ENCODE measurements around the gene FHIP2A. TPM values are rescaled to one million over a fixed set of nuclear protein-coding genes. Genes with fewer than 3 reads are reported as not detected.

FHIP2A gene
- total and polyA plus RNA-seq, 4 donors, result 26.8 to 46.4 (median 27.6) TPM

GRCh38 chr10:114868870-114869519, 47.4 kb downstream of the FHIP2A start:
- H3K27me3 ChIP-seq (ENCODE audit: control insufficient read depth, insufficient read depth, low read length), result no peaks in the 10 kb centered on the region
- H3K4me1 ChIP-seq (ENCODE audit: control insufficient read depth, insufficient read depth, low read length), result no peaks in the 10 kb centered on the region
- no CpG with 5 or more reads among the region's 1 CpG for WGBS (ENCODE audit: insufficient coverage)
- no peak overlapping the region for H3K4me3 ChIP-seq (ENCODE audit: low read depth, low read length)
- H3K9me3 ChIP-seq (ENCODE audit: control insufficient read depth, insufficient read depth, low read length), result no peaks in the 10 kb centered on the region
- H3K27ac ChIP-seq (ENCODE audit: low read depth, low read length), result no peak overlapping the region
- DNase-seq (ENCODE audit: low read depth in 4 of 6, low spot score in 6 of 6), result peak in 1 of 6 donors; percentile 73
- no peaks in the 10 kb centered on the region for H3K36me3 ChIP-seq (ENCODE audit: control insufficient read depth, insufficient read depth, low read length)

DNA sequence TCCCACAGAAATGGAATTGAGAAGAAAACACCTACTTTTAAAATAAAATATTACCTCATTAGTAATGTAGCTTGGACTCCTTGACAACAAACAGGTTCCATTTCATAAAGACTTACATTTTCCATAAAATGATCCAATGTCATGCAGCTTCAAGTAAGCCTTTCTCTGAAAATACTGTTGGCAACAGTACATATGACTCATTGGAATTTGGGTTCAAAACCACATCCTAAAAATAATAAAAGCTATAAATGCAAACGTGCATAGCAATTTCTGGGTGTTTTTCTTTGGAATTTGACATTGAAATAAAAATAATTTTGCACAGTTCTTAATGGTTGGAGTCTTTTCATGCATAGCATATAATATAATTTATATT, 47.9 kb downstream of the FHIP2A start:
- peak in 1 of 6 donors; percentile 10 for DNase-seq (ENCODE audit: low read depth in 4 of 6, low spot score in 6 of 6)
- WGBS (ENCODE audit: insufficient coverage), result no CpG with 5 or more reads among the region's 1 CpG
- Histone ChIP-seq H3K36me3 (ENCODE audit: control insufficient read depth, insufficient read depth, low read length) (no peaks in the 10 kb centered on the region), H3K27me3 (ENCODE audit: control insufficient read depth, insufficient read depth, low read length) (no peaks in the 10 kb centered on the region), H3K4me3 (ENCODE audit: low read depth, low read length) (no peak overlapping the region), H3K4me1 (ENCODE audit: control insufficient read depth, insufficient read depth, low read length) (no peaks in the 10 kb centered on the region), H3K9me3 (ENCODE audit: control insufficient read depth, insufficient read depth, low read length) (no peaks in the 10 kb centered on the region), H3K27ac (ENCODE audit: low read depth, low read length) (no peak overlapping the region)

DNA sequence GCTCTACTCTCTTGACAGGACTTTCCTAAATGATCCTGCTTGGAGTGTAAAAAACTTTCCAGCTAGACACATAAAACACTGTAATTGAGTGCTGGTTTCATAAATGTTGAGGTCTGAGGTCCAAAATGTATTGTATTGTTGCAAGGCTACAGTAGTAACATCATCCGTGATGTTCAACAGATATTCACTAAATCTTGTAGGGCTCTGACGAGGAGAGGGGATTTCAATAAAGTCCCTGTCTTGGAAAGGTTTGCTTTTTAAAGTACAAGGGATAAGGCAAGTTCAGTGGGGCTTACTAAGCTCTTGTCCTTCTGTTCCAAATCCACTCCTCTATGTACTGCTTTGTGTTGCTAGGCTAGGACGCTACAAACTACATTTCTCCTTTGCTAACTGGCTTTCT, 48.9 kb downstream of the FHIP2A start:
- no peaks in the 10 kb centered on the region for H3K36me3 ChIP-seq (ENCODE audit: control insufficient read depth, insufficient read depth, low read length)
- no CpG with 5 or more reads among the region's 3 CpGs for WGBS (ENCODE audit: insufficient coverage)
- no peak overlapping the region for H3K27ac ChIP-seq (ENCODE audit: low read depth, low read length)
- H3K4me3 ChIP-seq (ENCODE audit: low read depth, low read length), result no peak overlapping the region
- H3K9me3 ChIP-seq (ENCODE audit: control insufficient read depth, insufficient read depth, low read length), result no peaks in the 10 kb centered on the region
- peak in 1 of 6 donors; percentile 40 for DNase-seq (ENCODE audit: low read depth in 4 of 6, low spot score in 6 of 6)
- no peaks in the 10 kb centered on the region for H3K27me3 ChIP-seq (ENCODE audit: control insufficient read depth, insufficient read depth, low read length)
- H3K4me1 ChIP-seq (ENCODE audit: control insufficient read depth, insufficient read depth, low read length), result peaks cover 9% of the 10 kb centered on the region

GRCh38 chr10:114871379-114871778, 49.8 kb downstream of the FHIP2A start:
- Histone ChIP-seq H3K36me3 (ENCODE audit: control insufficient read depth, insufficient read depth, low read length) (no peaks in the 10 kb centered on the region), H3K27ac (ENCODE audit: low read depth, low read length) (no peak overlapping the region), H3K27me3 (ENCODE audit: control insufficient read depth, insufficient read depth, low read length) (peaks cover under 1% of the 10 kb centered on the region), H3K4me1 (ENCODE audit: control insufficient read depth, insufficient read depth, low read length) (peaks cover 9% of the 10 kb centered on the region), H3K9me3 (ENCODE audit: control insufficient read depth, insufficient read depth, low read length) (no peaks in the 10 kb centered on the region), H3K4me3 (ENCODE audit: low read depth, low read length) (no peak overlapping the region)
- no CpG with 5 or more reads among the region's 2 CpGs for WGBS (ENCODE audit: insufficient coverage)
- no peak for DNase-seq (ENCODE audit: low read depth in 4 of 6, low spot score in 6 of 6)

Other genes with a start within 250 kb of the FHIP2A start
- 10 to 100 TPM; 72.1 to 91.0 TPM for gene ABLIM1, start 163.5 kb upstream of the FHIP2A start, total RNA-seq
- gene ABLIM1, start 163.5 kb upstream of the FHIP2A start, polyA plus RNA-seq (ENCODE audit: insufficient read length in 2 of 2), result 100 to 1,000 TPM; 100 to 103 TPM
- 10 to 100 TPM; 28.2 to 51.9 TPM for gene TRUB1, start 116.4 kb downstream of the FHIP2A start, total RNA-seq
- gene TRUB1, start 116.4 kb downstream of the FHIP2A start, polyA plus RNA-seq (ENCODE audit: insufficient read length in 2 of 2), result 10 to 100 TPM; 24.6 to 32.2 TPM